DMS 273 treated with DMSO at 0.1 percent for 48 hours (cell line): ENCODE measurements around the gene VSTM2B.

ENCODE experiments used
- DNase-seq: peaks from one replicate; lab custom pipeline; 2025; lab: John Stamatoyannopoulos, UW

The VSTM2B gene

GRCh38 chr19:29566496-29567054, 40.8 kb downstream of the VSTM2B start:
- no peak for DNase-seq

GRCh38 chr19:29567366-29567915, 41.6 kb downstream of the VSTM2B start:
- no peak for DNase-seq

- no peak for DNase-seq
Observed at GRCh38 chr19:29568036-29569025, 42.5 kb downstream of the VSTM2B start.

- no peak for DNase-seq
Observed at GRCh38 chr19:29569038-29569911, 43.5 kb downstream of the VSTM2B start.

GRCh38 chr19:29571181-29571580, 45.4 kb downstream of the VSTM2B start:
- DNase-seq, result no peak

- DNase-seq, result no peak
Observed at GRCh38 chr19:29573486-29573885, 47.7 kb downstream of the VSTM2B start.

- no peak for DNase-seq
Observed at GRCh38 chr19:29574510-29574909, 48.7 kb downstream of the VSTM2B start.

GRCh38 chr19:29576046-29576606, 50.3 kb downstream of the VSTM2B start:
- DNase-seq, result no peak

GRCh38 chr19:29576761-29577648, 51.2 kb downstream of the VSTM2B start:
- DNase-seq, result no peak

- DNase-seq, result no peak
Observed at GRCh38 chr19:29577649-29577963, 51.8 kb downstream of the VSTM2B start.

GRCh38 chr19:29578349-29578748, 52.6 kb downstream of the VSTM2B start:
- no peak for DNase-seq

GRCh38 chr19:29579308-29579910, 53.6 kb downstream of the VSTM2B start:
- no peak for DNase-seq

- no peak for DNase-seq
Observed at GRCh38 chr19:29581398-29581797, 55.6 kb downstream of the VSTM2B start.

- no peak for DNase-seq
Observed at GRCh38 chr19:29583196-29583999, 57.6 kb downstream of the VSTM2B start.

- no peak for DNase-seq
Observed at GRCh38 chr19:29586401-29586800, 60.6 kb downstream of the VSTM2B start.

- no peak for DNase-seq
Observed at GRCh38 chr19:29587059-29587458, 61.3 kb downstream of the VSTM2B start.

- no peak for DNase-seq
Observed at GRCh38 chr19:29587518-29587986, 61.8 kb downstream of the VSTM2B start.

GRCh38 chr19:29588095-29588494, 62.3 kb downstream of the VSTM2B start:
- no peak for DNase-seq

GRCh38 chr19:29590278-29590677, 64.5 kb downstream of the VSTM2B start:
- no peak for DNase-seq
